Uterus (tissue), 2 donors: ENCODE data around the gene MTMR12.

Experiments used
- POLR2A ChIP-seq, 2 donors: fragments of 450-650 bp; IDR thresholded peaks; one replicate each; pipeline ENCODE4 v1.6.1; 2016; ENCODE audit warnings: antibody characterized with exemption in 2 of 2, mild to moderate bottlenecking in 1 of 2, moderate library complexity in 1 of 2
- TF ChIP-seq, protein P1 (sequence below), 4 experiments: fragments of 200-600 bp in 2 of 4; fragments of 450-650 bp in 2 of 4; sonication (generic) in 2 of 4; IDR thresholded peaks; one replicate each; pipeline ENCODE4 v1.5.1; 2016 to 2019; ENCODE audit warnings: antibody characterized with exemption in 4 of 4, mild to moderate bottlenecking in 2 of 4, moderate library complexity in 1 of 4

DNA sequence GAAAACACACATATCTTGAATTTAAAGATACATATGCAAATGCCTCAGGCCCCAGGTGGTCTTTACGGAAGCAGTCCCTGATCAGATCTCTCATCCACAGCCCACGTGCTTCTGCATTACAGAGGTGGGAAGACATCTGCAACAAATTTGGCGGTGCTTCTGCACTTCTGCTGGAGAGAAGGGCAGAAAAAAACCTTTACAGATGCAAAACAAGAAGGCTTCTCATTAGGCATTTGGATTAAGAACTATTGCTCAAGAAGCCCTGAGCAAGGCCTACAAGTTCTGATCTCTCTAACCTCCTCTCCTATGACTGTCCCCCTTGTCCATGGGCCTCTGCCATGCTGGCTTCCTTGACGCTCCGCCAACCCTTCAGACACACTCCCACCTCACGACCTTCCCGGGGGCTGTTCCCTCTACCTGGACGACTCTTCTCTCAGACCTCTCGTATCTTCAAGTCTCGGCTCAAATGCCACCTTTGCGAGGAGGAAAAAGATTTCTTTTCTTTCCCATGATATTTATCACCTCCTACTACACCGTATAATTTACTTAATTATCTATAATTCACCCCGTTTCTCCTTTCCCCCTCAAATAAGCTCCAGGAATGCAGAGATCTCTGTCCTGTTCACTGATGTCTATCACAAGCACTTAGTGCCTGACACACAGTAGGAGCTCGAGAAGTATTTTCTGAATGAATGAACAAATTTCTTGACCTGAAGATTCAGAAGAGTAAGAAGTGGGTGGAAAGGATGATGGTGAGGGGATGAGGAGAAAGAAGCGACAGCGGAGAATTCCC, 1.1 kb downstream of the MTMR12 start:
- TF ChIP-seq, protein P1, sequence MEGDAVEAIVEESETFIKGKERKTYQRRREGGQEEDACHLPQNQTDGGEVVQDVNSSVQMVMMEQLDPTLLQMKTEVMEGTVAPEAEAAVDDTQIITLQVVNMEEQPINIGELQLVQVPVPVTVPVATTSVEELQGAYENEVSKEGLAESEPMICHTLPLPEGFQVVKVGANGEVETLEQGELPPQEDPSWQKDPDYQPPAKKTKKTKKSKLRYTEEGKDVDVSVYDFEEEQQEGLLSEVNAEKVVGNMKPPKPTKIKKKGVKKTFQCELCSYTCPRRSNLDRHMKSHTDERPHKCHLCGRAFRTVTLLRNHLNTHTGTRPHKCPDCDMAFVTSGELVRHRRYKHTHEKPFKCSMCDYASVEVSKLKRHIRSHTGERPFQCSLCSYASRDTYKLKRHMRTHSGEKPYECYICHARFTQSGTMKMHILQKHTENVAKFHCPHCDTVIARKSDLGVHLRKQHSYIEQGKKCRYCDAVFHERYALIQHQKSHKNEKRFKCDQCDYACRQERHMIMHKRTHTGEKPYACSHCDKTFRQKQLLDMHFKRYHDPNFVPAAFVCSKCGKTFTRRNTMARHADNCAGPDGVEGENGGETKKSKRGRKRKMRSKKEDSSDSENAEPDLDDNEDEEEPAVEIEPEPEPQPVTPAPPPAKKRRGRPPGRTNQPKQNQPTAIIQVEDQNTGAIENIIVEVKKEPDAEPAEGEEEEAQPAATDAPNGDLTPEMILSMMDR (IDR thresholded peaks at IDR 0.05): no peak
- no peak for TF ChIP-seq POLR2A (IDR thresholded peaks at IDR 0.05)
